Suprapubic skin (tissue), 4 donors: ENCODE measurements around the gene CARS2.

Experiments
- EP300 ChIP-seq: sonication (generic); formaldehyde crosslinking; IDR thresholded peaks from one replicate; pipeline ENCODE4 v1.6.1; 2017; ENCODE audit warnings: antibody characterized with exemption
- POLR2A ChIP-seq, 2 donors: fragments of 450-650 bp; IDR thresholded peaks; one replicate each; pipeline ENCODE4 v1.6.1; 2017; ENCODE audit warnings: antibody characterized with exemption in 2 of 2, mild to moderate bottlenecking in 2 of 2, moderate library complexity in 2 of 2
- POLR2AphosphoS5 ChIP-seq, 3 donors: sonication (generic); formaldehyde crosslinking; IDR thresholded peaks; one replicate each; pipeline ENCODE4 v1.6.1; 2017; ENCODE audit warnings: antibody characterized with exemption in 3 of 3
- TF ChIP-seq, protein P1 (sequence below), 2 donors: fragments of 200-600 bp in 1 of 2; fragments of 450-650 bp in 1 of 2; sonication (generic) in 1 of 2; IDR thresholded peaks; one replicate each; pipeline ENCODE4 v1.5.1; 2016 to 2019; ENCODE audit warnings: antibody characterized with exemption in 2 of 2, mild to moderate bottlenecking in 1 of 2, moderate library complexity in 1 of 2

DNA sequence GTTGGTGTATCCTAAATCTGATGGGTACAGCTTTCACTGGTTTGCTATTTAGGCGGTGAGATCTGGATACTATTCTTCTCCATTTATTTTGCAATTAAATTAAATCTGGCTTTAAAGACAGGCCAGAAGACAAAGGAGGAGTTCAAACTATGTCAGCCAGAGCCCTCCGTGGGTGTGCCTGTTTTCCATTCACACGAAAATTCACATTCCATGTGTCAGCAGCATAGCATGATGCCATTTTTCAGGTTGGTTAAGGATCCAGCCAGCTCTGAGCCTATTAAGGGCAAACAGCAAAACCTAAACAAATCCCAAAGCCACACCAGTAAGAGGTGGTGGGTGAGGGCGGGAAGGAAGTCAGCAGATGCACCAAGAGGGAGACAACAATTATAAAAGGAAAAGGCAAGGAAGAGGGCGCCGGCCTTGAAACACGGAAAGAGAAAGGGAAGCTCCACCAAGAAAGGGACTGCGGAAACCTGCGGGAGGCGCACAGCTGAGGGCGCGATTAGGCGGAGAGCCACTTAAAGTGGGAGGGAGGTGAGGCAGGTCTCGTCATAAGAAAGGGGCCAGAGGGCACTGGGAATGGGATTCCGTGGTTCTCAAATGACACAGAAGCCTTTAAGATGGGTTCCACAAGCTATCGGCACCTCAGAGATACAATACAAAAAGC, 43.0 kb downstream of the CARS2 start:
- TF ChIP-seq, protein P1, sequence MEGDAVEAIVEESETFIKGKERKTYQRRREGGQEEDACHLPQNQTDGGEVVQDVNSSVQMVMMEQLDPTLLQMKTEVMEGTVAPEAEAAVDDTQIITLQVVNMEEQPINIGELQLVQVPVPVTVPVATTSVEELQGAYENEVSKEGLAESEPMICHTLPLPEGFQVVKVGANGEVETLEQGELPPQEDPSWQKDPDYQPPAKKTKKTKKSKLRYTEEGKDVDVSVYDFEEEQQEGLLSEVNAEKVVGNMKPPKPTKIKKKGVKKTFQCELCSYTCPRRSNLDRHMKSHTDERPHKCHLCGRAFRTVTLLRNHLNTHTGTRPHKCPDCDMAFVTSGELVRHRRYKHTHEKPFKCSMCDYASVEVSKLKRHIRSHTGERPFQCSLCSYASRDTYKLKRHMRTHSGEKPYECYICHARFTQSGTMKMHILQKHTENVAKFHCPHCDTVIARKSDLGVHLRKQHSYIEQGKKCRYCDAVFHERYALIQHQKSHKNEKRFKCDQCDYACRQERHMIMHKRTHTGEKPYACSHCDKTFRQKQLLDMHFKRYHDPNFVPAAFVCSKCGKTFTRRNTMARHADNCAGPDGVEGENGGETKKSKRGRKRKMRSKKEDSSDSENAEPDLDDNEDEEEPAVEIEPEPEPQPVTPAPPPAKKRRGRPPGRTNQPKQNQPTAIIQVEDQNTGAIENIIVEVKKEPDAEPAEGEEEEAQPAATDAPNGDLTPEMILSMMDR (IDR thresholded peaks at IDR 0.05), result no peak
- TF ChIP-seq POLR2AphosphoS5 (IDR thresholded peaks at IDR 0.05) (no peak), POLR2A (IDR thresholded peaks at IDR 0.05) (no peak), EP300 (no peak)
